Activated naive CD8-positive, alpha-beta T cell treated with anti-CD3 and anti-CD28 coated beads, Interleukin-2, amount 50 U/mL, for 16 hours (primary cell): ENCODE data around the gene OTOGL.
"Not testable (repeated sequence)": the region's sequence is repeated elsewhere in the genome, so short reads cannot be mapped to it uniquely, and the experiment has no call there.

Experiments used
- DNase-seq: peaks from one replicate; pipeline ENCODE4 v3.0.0-alpha.2; 2020; ENCODE audit warnings: low read depth, low spot score

OTOGL gene

DNA sequence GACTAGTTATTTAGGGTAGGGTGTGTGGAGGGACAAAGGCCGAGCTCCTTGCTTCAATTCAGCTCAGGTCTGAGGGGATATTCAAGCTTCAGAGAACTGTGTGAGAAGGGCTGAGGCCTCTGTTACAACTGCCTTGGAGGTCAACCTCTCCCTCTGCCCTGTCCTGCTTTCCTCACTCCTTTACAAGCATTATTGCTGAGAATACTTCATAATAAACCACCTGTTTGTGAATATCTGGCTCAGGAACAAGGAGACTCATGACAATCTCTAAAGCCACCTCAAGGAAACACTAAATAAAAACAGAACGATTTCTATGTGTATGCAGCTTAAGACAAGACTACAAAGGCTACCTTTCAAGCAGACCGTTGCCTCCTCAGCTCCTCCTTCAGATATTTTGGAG is 21.7 kb downstream of the OTOGL start:
- DNase-seq = no peak

DNA sequence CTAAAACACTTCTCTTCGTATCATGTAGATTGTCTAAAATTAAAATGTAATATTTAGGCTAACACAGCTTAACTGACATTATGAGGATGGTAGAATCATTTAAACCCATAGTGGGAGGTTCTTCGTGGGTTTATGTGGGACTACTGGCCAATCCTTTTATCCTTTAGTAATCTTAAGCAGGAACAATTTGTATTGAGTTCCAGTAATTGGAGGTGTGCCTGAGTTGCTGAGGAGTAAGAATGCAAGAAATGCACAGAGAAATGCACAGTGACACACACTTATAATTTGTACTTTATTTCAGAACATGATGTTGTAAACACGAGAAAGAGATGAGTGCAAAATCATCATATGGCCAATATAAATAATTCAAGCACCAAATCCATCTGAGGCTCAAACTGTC is 22.3 kb downstream of the OTOGL start:
- DNase-seq = no peak

DNA sequence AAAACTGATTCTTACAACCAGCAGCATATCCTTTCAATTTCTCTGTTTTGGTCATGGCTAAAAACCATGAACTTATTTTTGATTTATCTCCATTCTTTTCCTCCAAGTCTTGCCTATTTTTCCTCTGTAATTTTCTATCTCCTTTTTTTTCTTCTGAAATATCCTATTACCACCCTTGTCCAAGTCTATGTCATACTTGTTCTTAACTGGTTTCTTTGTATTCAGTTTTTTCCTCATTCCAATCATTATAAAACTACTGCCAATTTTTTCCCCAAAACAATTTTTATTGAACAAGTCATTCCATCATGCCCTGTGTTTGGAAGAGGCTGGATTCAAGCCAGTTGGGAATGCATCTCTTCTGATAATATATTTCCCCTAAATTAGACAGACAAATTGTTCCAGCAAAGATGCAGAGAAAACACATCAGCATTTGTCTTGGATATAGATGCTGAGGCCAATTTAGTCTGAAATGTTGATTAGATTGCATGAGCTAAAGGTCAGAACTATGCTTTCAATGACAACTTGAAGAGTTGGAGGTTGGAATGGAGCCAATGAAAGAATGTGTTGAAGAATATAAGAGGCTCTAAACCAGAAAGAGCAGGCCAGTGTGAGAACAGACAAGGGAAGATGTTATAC is 30.7 kb downstream of the OTOGL start:
- no peak for DNase-seq

DNA sequence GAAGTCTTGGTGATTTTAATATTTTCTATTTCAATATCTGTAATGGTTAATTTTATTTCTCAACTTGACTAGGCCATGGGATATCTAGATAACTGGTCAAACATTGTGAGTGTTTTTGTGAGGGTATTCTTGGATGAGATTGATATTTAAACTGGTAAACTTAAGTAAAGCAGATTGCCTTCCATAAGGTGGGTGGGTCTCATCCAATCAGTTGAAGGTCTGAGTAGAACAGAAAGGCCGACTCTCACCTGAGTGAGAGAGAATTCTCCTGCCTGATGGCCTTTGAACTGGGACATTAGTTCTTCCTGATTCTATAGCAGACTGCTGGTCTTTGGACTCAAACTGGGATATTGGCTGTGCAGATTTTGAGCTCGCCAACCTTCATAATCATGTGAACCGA is 36.3 kb downstream of the OTOGL start:
- DNase-seq = no peak

DNA sequence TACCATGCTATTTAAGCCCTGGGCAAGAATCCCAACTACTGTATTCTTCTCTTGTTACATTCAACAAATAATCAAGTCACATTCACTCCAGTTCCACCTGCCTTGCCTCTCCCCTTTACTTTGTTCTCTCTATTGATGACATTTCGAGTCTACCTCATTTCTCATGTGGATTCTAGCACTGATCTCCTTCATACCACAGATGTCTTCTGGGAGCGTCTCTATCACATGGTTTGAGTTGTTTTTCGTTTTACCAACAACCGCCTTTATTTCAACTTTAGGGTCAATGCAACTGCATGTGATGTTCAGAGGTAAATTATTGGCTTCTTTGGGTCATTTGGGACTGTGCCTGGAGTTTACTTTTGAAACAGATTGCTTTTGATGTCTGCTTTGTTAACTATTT is 40.7 kb downstream of the OTOGL start:
- DNase-seq = no peak

- no peak for DNase-seq
Observed at GRCh38 chr12:80142640-80143039, 43.3 kb downstream of the OTOGL start.

GRCh38 chr12:80143537-80143936 is 44.2 kb downstream of the OTOGL start:
- no peak for DNase-seq

GRCh38 chr12:80149547-80150313 is 50.4 kb downstream of the OTOGL start:
- DNase-seq = not testable (repeated sequence)

GRCh38 chr12:80151131-80151530 is 51.8 kb downstream of the OTOGL start:
- DNase-seq = no peak

DNA sequence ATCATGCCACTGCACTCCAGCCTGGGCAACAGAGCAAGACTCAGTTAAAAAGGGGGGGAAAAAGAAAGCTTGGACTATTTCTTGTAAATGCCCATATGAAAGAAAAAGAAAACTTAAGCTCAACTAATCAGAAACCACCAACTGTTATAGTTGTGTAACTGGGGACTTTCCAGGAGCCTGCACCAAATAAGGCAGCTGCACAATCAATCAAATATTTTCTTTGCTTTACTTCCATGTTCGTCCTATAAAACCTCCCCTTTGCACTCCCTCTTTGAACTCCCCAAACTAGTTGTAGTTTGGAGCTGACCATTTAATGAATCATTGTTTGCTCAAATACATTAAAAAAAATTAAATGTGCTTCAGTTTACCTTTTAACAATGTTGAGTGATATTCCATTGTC is 54.9 kb downstream of the OTOGL start:
- DNase-seq = no peak

DNA sequence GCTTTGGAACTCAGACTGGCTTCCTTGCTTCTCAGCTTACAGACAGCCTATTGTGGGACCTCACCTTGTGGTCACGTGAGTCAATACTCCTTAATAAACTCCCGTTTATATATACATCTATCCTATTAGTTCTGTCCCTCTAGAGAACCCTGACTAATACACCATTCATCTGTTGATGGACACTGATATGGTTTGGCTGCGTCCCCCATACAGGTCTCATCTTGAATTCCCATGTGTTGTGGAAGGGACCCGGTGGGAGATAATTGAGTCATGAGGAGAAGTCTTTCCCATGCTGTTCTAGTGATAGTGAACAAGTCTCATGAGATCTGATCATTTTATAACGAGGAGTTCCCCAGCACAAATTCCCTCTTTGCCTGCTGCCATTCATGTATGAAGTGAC is 57.0 kb downstream of the OTOGL start:
- no peak for DNase-seq

DNA sequence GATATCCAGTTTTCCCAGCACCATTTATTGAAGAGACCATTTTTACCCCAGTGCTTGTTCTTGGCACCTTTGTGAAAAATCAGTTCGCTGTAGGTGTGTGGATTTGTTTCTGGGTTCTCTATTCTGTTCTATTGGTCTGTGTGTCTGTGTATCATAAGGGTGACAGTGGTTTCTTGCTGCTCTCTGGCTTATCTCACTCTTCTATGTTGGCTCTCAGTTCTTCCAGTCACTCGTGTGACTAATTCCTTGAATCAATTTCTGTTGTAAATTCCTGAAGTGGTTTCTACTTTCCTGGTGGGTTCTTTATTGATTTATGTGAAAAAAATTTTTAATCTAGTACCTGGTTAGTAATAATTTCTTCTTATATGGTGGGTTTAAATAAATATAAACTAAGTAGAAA is 58.3 kb downstream of the OTOGL start:
- no peak for DNase-seq

DNA sequence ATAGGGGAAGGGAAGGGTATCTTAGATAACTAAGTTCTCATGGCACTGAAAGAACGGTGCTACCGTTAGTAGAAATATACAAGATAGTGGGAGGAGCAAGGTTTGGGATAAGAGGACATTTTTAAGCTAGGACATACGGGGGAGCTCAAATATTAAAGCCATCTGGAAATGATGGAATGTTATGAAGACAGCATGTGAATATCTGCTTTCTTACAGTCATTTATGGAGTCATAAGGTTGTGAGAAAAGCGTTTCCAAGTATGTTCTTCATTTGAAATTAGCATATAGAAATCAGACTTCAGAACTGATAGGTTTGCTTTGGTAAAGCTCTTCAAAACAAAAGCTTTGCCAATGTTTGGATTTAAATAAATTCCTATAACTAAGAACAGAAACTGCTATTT is 62.3 kb downstream of the OTOGL start:
- no peak for DNase-seq

- no peak for DNase-seq
Observed at GRCh38 chr12:80162177-80162576, 62.8 kb downstream of the OTOGL start.

DNA sequence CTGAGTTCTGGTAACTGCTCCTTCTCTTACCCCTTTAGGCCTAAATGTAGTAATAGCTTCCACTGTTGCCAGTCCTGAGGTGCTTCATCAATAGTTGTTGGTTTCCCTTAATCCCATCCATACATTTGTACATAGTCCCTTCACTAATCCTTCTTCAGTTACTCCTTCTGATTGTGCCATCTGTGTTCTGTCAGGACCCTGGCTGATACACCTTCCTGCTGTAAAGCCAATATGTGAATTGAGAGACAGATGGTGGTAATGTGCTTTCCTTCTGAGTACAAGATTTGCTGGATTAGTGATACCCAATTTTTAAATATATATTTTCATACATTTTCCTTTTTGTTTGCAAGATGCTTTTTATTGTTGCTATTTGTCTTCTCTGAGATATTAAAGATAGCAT is 66.4 kb downstream of the OTOGL start:
- no peak for DNase-seq

DNA sequence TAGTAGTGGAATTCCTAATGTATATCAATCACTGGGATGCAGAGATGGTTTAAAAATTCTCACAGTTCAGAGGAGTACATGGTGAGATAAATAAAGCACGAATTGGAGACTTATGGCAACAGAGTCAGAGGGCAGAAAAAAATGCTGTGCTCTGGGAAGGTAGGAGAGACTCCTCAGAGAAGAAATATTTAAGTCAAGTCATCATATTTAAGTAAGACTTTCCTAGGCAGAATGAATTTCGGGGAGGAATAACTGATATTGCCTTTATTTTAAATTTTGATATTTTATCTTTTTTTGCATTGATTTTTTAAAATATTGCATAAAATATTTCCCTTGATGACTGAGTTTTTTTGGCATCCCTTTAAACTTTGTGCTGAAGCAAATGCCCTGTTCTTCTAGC is 67.4 kb downstream of the OTOGL start:
- no peak for DNase-seq

DNA sequence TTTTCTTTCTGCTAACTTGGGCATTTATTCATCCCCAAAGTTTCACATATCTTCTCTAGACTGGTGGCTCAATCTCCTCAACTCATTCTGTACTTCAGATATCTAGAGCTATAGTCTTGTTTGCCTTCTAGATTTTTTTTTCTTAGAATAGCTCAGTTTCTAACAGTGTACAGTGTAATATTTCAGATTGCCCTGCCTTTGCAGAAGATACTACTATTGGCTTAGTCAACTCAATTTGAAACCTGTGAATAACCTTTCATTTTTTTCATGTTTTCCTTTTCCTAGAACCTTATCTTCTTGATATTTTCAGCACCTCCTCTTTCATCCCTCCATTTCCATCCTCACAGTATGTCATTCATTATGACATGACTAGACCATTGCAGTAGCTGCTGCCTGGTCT is 69.6 kb downstream of the OTOGL start:
- DNase-seq = no peak

- no peak for DNase-seq
Observed at GRCh38 chr12:80170915-80171314, 71.6 kb downstream of the OTOGL start.

DNA sequence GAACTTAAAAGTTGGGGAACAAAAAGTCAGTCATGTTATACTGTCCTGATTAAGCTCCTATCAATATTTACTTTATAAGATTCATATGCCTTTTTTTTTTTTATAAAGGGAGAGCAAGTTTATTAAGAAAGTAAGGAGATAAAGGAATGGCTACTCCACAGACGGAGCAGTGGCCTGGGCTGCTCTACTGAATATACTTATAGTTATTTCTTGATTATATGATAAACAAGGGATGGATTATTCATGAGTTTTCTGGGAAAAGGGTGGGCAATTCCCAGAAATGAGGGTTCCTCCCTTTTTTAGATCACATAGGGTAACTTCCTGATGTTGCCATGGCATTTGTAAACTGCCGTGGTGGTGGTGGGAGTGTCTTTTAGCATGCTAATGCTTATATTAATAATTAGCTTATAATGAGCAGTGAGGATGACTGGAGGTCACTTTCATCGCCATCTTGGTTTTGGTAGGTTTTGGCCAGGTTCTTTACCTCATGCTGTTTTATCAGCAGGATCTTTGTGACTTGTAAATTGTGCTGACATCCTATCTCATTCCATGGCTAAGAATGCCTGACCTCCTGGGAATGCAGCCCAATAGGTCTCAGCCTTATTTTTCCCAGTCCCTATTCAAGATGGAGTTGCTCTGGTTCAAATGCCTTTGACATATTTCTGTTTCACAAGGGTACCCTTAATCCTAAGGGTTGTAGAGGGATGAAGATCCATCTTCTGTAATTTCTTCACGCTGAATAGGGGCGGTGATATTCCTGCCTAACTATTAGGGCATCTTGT is 73.9 kb downstream of the OTOGL start:
- no peak for DNase-seq

- no peak for DNase-seq
Observed at GRCh38 chr12:80175307-80175930, 76.1 kb downstream of the OTOGL start.

DNA sequence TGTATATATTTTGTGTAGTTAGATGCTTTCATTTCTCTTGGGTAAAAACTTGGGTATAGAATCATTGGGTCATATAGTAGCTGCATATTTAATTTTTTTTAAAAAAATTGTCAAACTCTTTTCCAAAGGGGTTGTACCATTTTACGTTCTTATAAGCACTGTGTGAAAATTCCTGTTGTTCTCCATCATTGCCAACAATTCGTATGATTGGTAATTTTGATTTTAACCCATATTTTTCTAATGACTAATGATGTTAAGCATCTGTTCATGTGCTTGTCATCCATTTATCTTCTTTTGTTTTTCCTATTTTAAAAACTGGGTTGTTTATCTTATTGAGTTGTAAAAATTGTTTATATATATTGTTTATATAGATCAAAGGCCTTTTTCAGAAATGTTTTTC is 77.4 kb downstream of the OTOGL start:
- no peak for DNase-seq

GRCh38 chr12:80178846-80179245 is 79.5 kb downstream of the OTOGL start:
- no peak for DNase-seq
